ENCODE results near the gene OTUB2.

Gene OTUB2

DNA sequence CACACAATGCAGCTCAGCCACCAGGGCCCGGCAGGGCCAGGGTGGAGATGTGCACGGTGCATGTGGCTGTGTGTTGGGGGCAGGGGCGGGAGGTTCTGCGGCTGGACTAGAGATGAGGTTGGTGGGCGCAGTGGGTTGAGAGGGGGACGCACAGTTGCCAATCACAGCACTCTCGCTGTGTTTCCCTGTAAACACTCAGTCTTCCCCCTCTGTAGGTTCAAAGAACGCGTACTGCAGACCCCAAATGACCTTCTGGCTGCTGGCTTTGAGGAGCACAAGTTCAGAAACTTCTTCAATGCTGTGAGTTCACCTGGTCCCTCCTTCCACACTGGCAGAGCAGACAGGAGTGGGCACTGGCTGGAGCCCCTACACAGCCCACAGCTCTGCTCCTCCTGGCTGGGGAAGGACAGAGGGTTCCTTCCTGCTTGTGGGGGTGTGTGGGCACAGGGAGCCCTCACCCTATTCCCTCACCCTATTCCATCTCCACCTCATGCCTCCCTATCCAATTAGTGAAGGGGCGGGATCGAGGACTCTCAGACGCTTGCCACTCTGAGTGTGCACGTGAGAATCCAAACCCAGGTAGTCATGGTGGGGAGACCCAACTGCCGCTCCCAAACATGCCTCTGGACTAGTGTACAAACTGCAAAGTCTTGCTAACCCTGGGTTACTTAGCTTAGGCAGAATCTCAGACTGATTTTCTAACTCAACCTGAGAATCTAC is 17.8 kb downstream of the OTUB2 start:
- no peak overlapping the region for H3K4me3 ChIP-seq (ENCODE audit: low read length)
- TF ChIP-seq, protein P1, sequence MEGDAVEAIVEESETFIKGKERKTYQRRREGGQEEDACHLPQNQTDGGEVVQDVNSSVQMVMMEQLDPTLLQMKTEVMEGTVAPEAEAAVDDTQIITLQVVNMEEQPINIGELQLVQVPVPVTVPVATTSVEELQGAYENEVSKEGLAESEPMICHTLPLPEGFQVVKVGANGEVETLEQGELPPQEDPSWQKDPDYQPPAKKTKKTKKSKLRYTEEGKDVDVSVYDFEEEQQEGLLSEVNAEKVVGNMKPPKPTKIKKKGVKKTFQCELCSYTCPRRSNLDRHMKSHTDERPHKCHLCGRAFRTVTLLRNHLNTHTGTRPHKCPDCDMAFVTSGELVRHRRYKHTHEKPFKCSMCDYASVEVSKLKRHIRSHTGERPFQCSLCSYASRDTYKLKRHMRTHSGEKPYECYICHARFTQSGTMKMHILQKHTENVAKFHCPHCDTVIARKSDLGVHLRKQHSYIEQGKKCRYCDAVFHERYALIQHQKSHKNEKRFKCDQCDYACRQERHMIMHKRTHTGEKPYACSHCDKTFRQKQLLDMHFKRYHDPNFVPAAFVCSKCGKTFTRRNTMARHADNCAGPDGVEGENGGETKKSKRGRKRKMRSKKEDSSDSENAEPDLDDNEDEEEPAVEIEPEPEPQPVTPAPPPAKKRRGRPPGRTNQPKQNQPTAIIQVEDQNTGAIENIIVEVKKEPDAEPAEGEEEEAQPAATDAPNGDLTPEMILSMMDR (conservative IDR thresholded peaks at IDR 0.05; ENCODE audit: low read length): no peak
- DNase-seq (ENCODE audit: low read depth): no peak

DNA sequence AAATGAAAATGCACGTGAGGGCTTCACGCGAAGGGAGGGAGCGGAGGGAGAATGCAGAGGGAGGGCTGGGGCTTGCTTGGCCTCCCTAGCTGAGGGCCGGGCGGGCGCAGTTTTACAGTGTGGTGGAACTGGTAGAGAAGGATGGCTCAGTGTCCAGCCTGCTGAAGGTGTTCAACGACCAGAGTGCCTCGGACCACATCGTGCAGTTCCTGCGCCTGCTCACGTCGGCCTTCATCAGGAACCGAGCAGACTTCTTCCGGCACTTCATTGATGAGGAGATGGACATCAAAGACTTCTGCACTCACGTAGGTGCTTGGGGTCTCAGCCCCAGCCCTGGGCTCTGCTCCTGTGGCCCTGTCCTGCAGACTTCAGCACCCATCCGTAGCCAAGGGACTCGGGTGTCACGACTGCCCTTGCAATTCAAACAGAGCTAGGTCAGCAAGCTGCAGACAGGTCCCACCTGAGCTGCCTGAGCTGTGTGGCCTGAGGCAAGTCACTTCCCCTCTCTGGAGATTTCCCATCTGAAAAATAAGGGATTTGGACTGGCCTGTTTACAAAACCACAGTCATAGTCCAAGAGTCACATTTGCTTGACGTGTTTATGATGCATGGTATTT is 18.4 kb downstream of the OTUB2 start:
- no peak overlapping the region for H3K4me3 ChIP-seq (ENCODE audit: low read length)
- no peak for DNase-seq (ENCODE audit: low read depth)
- TF ChIP-seq, protein P1 (conservative IDR thresholded peaks at IDR 0.05; ENCODE audit: low read length): no peak

DNA sequence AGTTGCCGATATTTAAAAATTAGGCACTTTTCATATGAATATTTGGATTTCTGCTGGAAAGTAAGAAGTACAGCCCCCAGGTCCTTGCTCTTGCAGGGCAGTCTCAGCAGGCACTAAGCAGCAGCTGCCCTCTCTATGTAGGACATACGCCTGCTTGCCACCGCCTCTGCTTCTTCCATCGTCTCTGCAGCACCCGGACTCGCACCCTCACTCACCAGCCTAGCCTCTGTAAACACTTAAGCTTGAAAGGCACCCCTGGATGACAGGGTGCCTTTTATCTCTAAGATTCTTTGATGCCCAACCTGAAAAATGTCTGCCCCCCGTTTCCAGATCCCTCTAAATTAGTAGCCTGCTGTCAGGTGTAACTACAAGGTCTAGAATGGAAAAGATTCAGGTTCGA is 19.0 kb downstream of the OTUB2 start:
- TF ChIP-seq, protein P1 (conservative IDR thresholded peaks at IDR 0.05; ENCODE audit: low read length): no peak
- no peak overlapping the region for H3K4me3 ChIP-seq (ENCODE audit: low read length)
- no peak for DNase-seq (ENCODE audit: low read depth)

DNA sequence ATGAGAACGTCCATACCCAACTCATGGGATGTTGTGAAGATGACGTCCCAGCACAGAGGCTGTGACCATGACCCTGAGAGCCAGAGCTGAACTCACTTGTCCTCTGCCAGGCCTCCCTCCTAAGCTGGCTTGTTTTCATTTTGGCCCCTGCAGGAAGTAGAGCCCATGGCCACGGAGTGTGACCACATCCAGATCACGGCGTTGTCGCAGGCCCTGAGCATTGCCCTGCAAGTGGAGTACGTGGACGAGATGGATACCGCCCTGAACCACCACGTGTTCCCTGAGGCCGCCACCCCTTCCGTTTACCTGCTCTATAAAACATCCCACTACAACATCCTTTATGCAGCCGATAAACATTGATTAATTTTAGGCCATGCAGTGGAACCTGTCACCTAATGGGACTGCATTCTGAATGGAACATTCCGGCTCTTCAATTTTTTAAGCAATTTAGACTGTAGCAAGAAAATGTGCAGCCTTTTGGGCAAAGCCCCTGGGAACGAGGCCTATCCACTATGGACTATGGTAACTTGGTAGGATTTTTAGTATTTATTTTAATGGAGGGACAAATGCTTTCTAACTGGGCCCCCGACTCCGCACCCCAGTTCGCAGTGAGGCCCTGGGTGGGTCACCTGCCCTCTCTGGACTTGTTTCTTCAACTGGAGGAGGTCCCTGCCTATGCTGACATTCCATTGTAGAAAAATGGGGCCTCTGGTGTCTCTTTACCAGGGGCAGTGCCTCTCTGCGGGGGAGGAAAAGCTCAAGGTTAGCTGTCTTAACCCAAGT is 19.6 kb downstream of the OTUB2 start:
- TF ChIP-seq, protein P1 (conservative IDR thresholded peaks at IDR 0.05; ENCODE audit: low read length): no peak

DNA sequence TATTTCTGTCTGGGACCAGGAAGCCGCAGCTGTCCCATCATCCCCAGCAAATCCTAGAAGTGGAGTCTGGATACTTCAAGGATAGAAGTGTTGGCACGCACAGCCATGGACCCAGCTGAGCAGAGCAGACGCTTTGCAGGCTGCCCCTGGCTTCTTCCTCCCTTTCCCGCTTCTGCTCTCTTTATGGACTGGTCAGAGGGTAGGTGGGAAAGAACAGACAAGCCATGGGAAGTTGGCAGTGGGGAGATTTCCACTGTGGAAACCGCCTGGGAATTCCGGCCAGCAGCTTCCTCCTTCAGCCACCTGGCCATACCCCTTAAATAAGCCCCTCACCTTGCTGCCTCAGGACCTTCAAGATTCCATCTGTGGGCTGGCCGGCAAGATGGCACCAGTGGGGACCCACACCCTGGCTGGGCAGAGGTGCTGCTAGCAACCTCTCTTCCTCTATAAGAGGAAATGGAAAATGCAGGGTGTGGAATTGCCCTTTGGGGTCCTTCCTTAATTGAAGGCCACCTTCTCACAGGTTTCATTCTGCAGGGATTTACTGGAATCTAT is 20.6 kb downstream of the OTUB2 start:
- H3K4me3 ChIP-seq (ENCODE audit: low read length): no peak overlapping the region
- DNase-seq (ENCODE audit: low read depth): no peak
- TF ChIP-seq, protein P1 (conservative IDR thresholded peaks at IDR 0.05; ENCODE audit: low read length): no peak

More for the DNA sequence above, 19.6 kb downstream of the OTUB2 start:
- no peak for DNase-seq (ENCODE audit: low read depth)
- no peak overlapping the region for H3K4me3 ChIP-seq (ENCODE audit: low read length)

DNA sequence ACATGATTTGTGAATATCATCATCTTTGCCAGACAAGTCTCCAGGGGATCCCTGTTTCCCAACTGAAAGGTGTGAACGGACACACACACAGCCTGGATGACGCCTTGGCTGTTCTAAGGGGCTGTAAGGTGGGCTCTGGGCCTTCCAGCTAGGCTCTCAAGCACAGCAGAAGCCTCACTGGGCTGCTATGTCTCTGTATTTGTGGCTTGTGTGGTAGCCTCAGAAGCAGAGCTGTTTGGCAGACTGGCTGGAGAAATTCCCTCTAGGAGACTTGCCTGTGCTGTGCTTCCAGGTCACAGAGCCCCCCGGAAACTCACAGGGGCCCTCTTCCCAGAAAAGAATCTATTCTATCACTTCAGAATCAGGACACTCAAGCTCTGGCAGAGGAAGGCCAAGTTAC is 21.4 kb downstream of the OTUB2 start:
- no peak for DNase-seq (ENCODE audit: low read depth)
- TF ChIP-seq, protein P1 (conservative IDR thresholded peaks at IDR 0.05; ENCODE audit: low read length): no peak
- H3K4me3 ChIP-seq (ENCODE audit: low read length): no peak overlapping the region
